ENCODE data around the gene PITX1.

PITX1 gene

GRCh38 chr5:135032999-135033861 lies 798 bp downstream of the PITX1 start:
- peak overlapping the region; percentile 60 for H3K4me3 ChIP-seq (ENCODE audit: low read length)
- DNase-seq (ENCODE audit: low read depth, low spot score): no peak

- no peak overlapping the region for H3K4me3 ChIP-seq (ENCODE audit: low read length)
- DNase-seq (ENCODE audit: low read depth, low spot score): no peak
Observed at GRCh38 chr5:135032695-135032998, 1.4 kb downstream of the PITX1 start.

- no peak for DNase-seq (ENCODE audit: low read depth, low spot score)
- no peak overlapping the region for H3K4me3 ChIP-seq (ENCODE audit: low read length)
Observed at GRCh38 chr5:135031813-135032694, 2.0 kb downstream of the PITX1 start.

GRCh38 chr5:135030956-135031812 lies 2.8 kb downstream of the PITX1 start:
- DNase-seq (ENCODE audit: low read depth, low spot score): no peak
- no peak overlapping the region for H3K4me3 ChIP-seq (ENCODE audit: low read length)

- H3K4me3 ChIP-seq (ENCODE audit: low read length): no peak overlapping the region
- no peak for DNase-seq (ENCODE audit: low read depth, low spot score)
Observed at GRCh38 chr5:135030123-135030955, 3.7 kb downstream of the PITX1 start.

GRCh38 chr5:135029477-135030122 lies 4.4 kb downstream of the PITX1 start:
- H3K4me3 ChIP-seq (ENCODE audit: low read length): no peak overlapping the region
- DNase-seq (ENCODE audit: low read depth, low spot score): no peak

GRCh38 chr5:135028791-135029476 lies 5.1 kb downstream of the PITX1 start:
- H3K4me3 ChIP-seq (ENCODE audit: low read length): no peak overlapping the region
- no peak for DNase-seq (ENCODE audit: low read depth, low spot score)

- H3K4me3 ChIP-seq (ENCODE audit: low read length): no peak overlapping the region
- no peak for DNase-seq (ENCODE audit: low read depth, low spot score)
Observed at GRCh38 chr5:135027697-135028615, 6.1 kb downstream of the PITX1 start.

- no peak for DNase-seq (ENCODE audit: low read depth, low spot score)
- no peak overlapping the region for H3K4me3 ChIP-seq (ENCODE audit: low read length)
Observed at GRCh38 chr5:135027266-135027696, 6.7 kb downstream of the PITX1 start.

- no peak for DNase-seq (ENCODE audit: low read depth, low spot score)
Observed at GRCh38 chr5:135026645-135027265, 7.3 kb downstream of the PITX1 start.

GRCh38 chr5:135025730-135026644 lies 8.0 kb downstream of the PITX1 start:
- no peak overlapping the region for H3K4me3 ChIP-seq (ENCODE audit: low read length)
- no peak for DNase-seq (ENCODE audit: low read depth, low spot score)

More at GRCh38 chr5:135026645-135027265, 7.3 kb downstream of the PITX1 start:
- no peak overlapping the region for H3K4me3 ChIP-seq (ENCODE audit: low read length)

GRCh38 chr5:135024956-135025729 lies 8.9 kb downstream of the PITX1 start:
- no peak for DNase-seq (ENCODE audit: low read depth, low spot score)
- H3K4me3 ChIP-seq (ENCODE audit: low read length): no peak overlapping the region

GRCh38 chr5:135020111-135020895 lies 13.7 kb downstream of the PITX1 start:
- no peak for DNase-seq (ENCODE audit: low read depth, low spot score)
- H3K4me3 ChIP-seq (ENCODE audit: low read length): no peak overlapping the region

- DNase-seq (ENCODE audit: low read depth, low spot score): no peak
- H3K4me3 ChIP-seq (ENCODE audit: low read length): no peak overlapping the region
Observed at GRCh38 chr5:135019314-135019713, 14.7 kb downstream of the PITX1 start.
